Parietal lobe (tissue), 2 donors: Measurements from ENCODE around the gene ST3GAL6. TPM values are rescaled to one million over a fixed set of nuclear protein-coding genes. Genes with fewer than 3 reads are reported as not detected.

Source experiments
- small RNA-seq: library from RNA; depleted of rRNA; stranded (forward); fragments of <200 nt; gene quantifications from one replicate; pipeline ENCODE3, GENCODE V24; 2014; ENCODE audit warnings: low replicate concordance
- total RNA-seq: library from RNA; depleted of rRNA; stranded (reverse); fragments of >200 nt; gene quantifications from one replicate; pipeline ENCODE4 v1.2.3, GENCODE V29; 2014

The ST3GAL6 gene, protein sequence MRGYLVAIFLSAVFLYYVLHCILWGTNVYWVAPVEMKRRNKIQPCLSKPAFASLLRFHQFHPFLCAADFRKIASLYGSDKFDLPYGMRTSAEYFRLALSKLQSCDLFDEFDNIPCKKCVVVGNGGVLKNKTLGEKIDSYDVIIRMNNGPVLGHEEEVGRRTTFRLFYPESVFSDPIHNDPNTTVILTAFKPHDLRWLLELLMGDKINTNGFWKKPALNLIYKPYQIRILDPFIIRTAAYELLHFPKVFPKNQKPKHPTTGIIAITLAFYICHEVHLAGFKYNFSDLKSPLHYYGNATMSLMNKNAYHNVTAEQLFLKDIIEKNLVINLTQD
- 25.7 TPM for total RNA-seq

DNA sequence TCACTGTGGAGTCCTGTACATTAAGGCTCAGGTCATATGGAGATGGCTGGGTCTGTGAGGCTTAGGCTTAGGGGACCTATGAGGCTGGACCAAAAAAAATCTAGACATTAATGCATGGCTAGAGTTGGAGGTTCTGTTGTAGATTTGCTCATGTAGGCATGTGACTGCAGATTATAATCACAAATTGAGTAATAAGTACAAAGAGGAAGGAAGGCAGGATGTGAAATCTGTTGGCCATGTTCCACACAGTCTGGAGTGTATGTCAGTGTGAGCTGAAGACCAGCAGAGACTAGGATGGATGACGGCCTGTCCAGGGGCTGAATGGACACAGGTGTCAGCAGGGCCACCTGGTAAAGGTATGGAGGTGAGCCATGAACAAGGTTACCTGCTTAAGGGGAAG, at the start of gene ST3GAL6:
Gene ST3GAL6 (plus strand): TSS at position 265 of the 400 bp plus-strand sequence. CDS start 5,101 bp downstream, outside the sequence.

Small RNA genes lying within 50 kb of the gene (small RNA-seq; reads per million reads assigned to genes)
- not detected for gene RNU6-26P

Other genes starting within 250 kb of the ST3GAL6 start
- gene CLDND1, start 240.4 kb upstream of the ST3GAL6 start, total RNA-seq, result 132 TPM
- gene GPR15, start 231.4 kb upstream of the ST3GAL6 start, total RNA-seq, result not detected
- 22.5 TPM for gene CPOX, start 169.7 kb upstream of the ST3GAL6 start, total RNA-seq
- gene DCBLD2, start 138.4 kb downstream of the ST3GAL6 start, total RNA-seq, result 45.4 TPM